Keratinocyte (primary cell): ENCODE measurements around the gene BMP7. TPM values are rescaled to one million over a fixed set of nuclear protein-coding genes. Genes with fewer than 3 reads are reported as not detected.
"Not testable (repeated sequence)": the region's sequence is repeated elsewhere in the genome, so short reads cannot be mapped to it uniquely, and the experiment has no call there.

Experiments
- DNase-seq: peaks from one replicate; pipeline ENCODE4 v3.0.0-alpha.2; 2011; ENCODE audit warnings: low read depth, missing footprints, low spot score
- FAIRE-seq: peaks from 2 replicates; lab custom pipeline; 2011; peaks lifted over from hg19 to GRCh38; lab: Jason Lieb, UNC
- H2AFZ ChIP-seq: 2 replicates; pipeline ENCODE4 v1.6.0; 2012; ENCODE audit warnings: low read length, control low read depth, inconsistent platforms; ENCODE audit not compliant: control insufficient read depth
- H3K27ac ChIP-seq: 2 replicates; pipeline ENCODE4 v1.5.1; 2011; ENCODE audit warnings: low read length; ENCODE audit not compliant: control insufficient read depth, insufficient read depth
- H3K27me3 ChIP-seq: 3 replicates; pipeline ENCODE4 v1.6.0; 2011; ENCODE audit warnings: low read length; ENCODE audit not compliant: control insufficient read depth, insufficient read depth; ENCODE audit errors: extremely low read depth
- H3K36me3 ChIP-seq, 2 experiments: 2 replicates in 1 of 2; 3 replicates in 1 of 2; pipeline ENCODE4 v1.5.1; 2011; ENCODE audit warnings: low read length in 2 of 2, mild to moderate bottlenecking in 1 of 2; ENCODE audit not compliant: control insufficient read depth in 2 of 2, insufficient read depth in 2 of 2; ENCODE audit errors: extremely low read depth in 1 of 2
- H3K4me1 ChIP-seq: 3 replicates; pipeline ENCODE4 v1.5.1; 2011; ENCODE audit warnings: low read length; ENCODE audit not compliant: control insufficient read depth, insufficient read depth; ENCODE audit errors: extremely low read depth
- H3K4me2 ChIP-seq: 3 replicates; pipeline ENCODE4 v1.6.0; 2011; ENCODE audit warnings: low read depth, low read length; ENCODE audit not compliant: control insufficient read depth, insufficient read depth; ENCODE audit errors: extremely low read depth
- H3K4me3 ChIP-seq, 3 experiments: fragments of 200-600 bp in 1 of 3; sonication (generic) in 1 of 3; 2 replicates in 2 of 3; 3 replicates in 1 of 3; pipeline ENCODE4 v1.5.1; 2011 to 2016; ENCODE audit warnings: low read length in 3 of 3, mild to moderate bottlenecking in 3 of 3, control low read depth in 2 of 3, inconsistent platforms in 1 of 3, low read depth in 1 of 3, mixed read lengths in 1 of 3, mixed run types in 1 of 3, moderate library complexity in 1 of 3; ENCODE audit not compliant: control insufficient read depth in 2 of 3, insufficient read depth in 2 of 3; ENCODE audit errors: extremely low read depth in 1 of 3
- H3K79me2 ChIP-seq: 2 replicates; pipeline ENCODE4 v1.6.0; 2012; ENCODE audit warnings: low read length; ENCODE audit not compliant: control insufficient read depth, insufficient read depth
- H3K9ac ChIP-seq: 3 replicates; pipeline ENCODE4 v1.6.0; 2011; ENCODE audit warnings: low read length; ENCODE audit not compliant: control insufficient read depth, insufficient read depth; ENCODE audit errors: extremely low read depth
- H3K9me1 ChIP-seq: 3 replicates; pipeline ENCODE4 v1.6.0; 2011; ENCODE audit warnings: low read length; ENCODE audit not compliant: control insufficient read depth, insufficient read depth; ENCODE audit errors: extremely low read depth
- H3K9me3 ChIP-seq: 2 replicates; pipeline ENCODE4 v1.5.1; 2012; ENCODE audit warnings: low read depth, low read length; ENCODE audit not compliant: control insufficient read depth
- H4K20me1 ChIP-seq: 3 replicates; pipeline ENCODE4 v1.6.0; 2011; ENCODE audit warnings: low read length; ENCODE audit not compliant: control insufficient read depth, insufficient read depth; ENCODE audit errors: extremely low read depth
- EZH2 ChIP-seq: IDR thresholded peaks from one replicate; pipeline ENCODE4 v1.6.1; 2012; ENCODE audit warnings: inconsistent platforms, mild to moderate bottlenecking, low read length, moderate library complexity
- dilution Hi-C: fragments of 300-500 bp; cut with MboI; formaldehyde crosslinking; loops from one replicate; pipeline ENCODE4 v1.7.0; 2020; ENCODE audit warnings: low sequenced_read_pairs; ENCODE audit not compliant: extremely low pct_ligation_motif_present
- polyA plus RNA-seq, 5 experiments: library from polyadenylated mRNA; depleted of rRNA in 3 of 5; stranded (reverse) in 3 of 5; stranded (forward) in 1 of 5; unstranded in 1 of 5; fragments of >200 nt; gene quantifications; 1 replicate in 1 of 5; 2 replicates in 3 of 5; 3 replicates in 1 of 5; pipeline versions ENCODE4 v1.2.1 to v1.2.3, GENCODE V29; 2011 to 2012; ENCODE audit warnings: missing spikeins in 2 of 5, low read depth in 1 of 5, low replicate concordance in 1 of 5
- TF ChIP-seq, protein P1 (sequence below), 3 experiments: IDR thresholded peaks in 1 of 3; conservative IDR thresholded peaks in 1 of 3; optimal IDR thresholded peaks in 1 of 3; 2 replicates in 2 of 3; 3 replicates in 1 of 3; pipeline versions ENCODE3 to v1.5.1; 2011; ENCODE audit warnings: low read length in 3 of 3, mild to moderate bottlenecking in 3 of 3, moderate library complexity in 2 of 3, control low read depth in 1 of 3, inconsistent platforms in 1 of 3; ENCODE audit not compliant: insufficient read depth in 2 of 3; ENCODE audit errors: extremely low read depth in 1 of 3

The BMP7 gene
- polyA plus RNA-seq, 1 donor (not counting 4 experiments of a cell fraction or from before 2014, with no cell fraction given): 0.29 TPM

DNA sequence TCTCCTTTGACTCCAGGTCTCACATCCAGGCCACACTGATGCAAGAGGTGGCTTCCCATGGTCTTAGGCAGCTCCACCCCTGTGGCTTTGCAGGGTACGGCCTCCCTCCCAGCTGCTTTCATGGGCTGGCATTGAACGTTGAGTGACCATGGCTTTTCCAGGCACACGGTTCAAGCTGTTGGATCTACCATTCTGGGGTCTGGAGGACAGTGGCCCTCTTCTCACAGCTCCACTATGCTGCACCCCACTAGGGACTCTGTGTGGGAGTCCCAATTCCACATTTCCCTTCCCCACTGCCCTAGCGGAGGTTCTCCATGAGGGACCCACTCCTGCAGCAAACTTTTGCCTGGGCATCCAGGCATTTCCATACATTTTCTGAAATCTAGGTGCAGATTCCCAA, 27.1 kb downstream of the BMP7 start:
- H3K27ac ChIP-seq, H3K4me2 ChIP-seq, H3K36me3 ChIP-seq, H3K4me1 ChIP-seq, H3K79me2 ChIP-seq, H3K9ac ChIP-seq, dilution Hi-C loops, DNase-seq, H4K20me1 ChIP-seq, H3K4me3 ChIP-seq, H2AFZ ChIP-seq, H3K9me3 ChIP-seq, FAIRE-seq, H3K9me1 ChIP-seq: not testable (repeated sequence)
- peaks cover 28% of the 10 kb centered on the region for H3K27me3 ChIP-seq

DNA sequence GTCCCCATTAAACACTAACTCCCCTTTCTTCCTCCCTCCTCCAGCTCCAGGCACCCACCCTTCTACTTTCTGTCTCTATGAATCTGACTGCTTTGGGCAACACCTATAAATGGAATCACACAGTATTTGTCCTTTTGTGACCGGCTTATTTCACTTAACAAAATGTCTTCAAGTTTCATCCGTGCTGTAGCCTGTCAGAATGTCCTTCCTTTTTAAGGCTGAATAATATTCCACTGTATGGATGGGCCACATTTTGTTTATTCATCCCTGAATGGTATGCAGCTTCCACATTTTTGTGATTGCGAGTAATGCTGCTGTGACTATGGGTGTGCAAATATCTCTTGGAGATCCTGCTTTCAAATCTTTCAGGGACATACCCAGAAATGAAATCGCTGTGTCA, 28.4 kb downstream of the BMP7 start:
- Histone ChIP-seq H3K27ac (no peak overlapping the region), H3K9me1 (no peaks in the 10 kb centered on the region), H3K9ac (no peak overlapping the region), H3K36me3 (no peaks in the 10 kb centered on the region), H3K4me2 (no peak overlapping the region), H3K4me3 (no peak overlapping the region), H3K27me3 (peaks cover 40% of the 10 kb centered on the region), H3K9me3 (peaks cover 2% of the 10 kb centered on the region), H3K79me2 (no peaks in the 10 kb centered on the region), H4K20me1 (no peaks in the 10 kb centered on the region), H2AFZ (no peak overlapping the region), H3K4me1 (no peaks in the 10 kb centered on the region)
- FAIRE-seq (no peak), DNase-seq (no peak)
- TF ChIP-seq, protein P1, sequence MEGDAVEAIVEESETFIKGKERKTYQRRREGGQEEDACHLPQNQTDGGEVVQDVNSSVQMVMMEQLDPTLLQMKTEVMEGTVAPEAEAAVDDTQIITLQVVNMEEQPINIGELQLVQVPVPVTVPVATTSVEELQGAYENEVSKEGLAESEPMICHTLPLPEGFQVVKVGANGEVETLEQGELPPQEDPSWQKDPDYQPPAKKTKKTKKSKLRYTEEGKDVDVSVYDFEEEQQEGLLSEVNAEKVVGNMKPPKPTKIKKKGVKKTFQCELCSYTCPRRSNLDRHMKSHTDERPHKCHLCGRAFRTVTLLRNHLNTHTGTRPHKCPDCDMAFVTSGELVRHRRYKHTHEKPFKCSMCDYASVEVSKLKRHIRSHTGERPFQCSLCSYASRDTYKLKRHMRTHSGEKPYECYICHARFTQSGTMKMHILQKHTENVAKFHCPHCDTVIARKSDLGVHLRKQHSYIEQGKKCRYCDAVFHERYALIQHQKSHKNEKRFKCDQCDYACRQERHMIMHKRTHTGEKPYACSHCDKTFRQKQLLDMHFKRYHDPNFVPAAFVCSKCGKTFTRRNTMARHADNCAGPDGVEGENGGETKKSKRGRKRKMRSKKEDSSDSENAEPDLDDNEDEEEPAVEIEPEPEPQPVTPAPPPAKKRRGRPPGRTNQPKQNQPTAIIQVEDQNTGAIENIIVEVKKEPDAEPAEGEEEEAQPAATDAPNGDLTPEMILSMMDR (optimal IDR thresholded peaks at IDR 0.05 in 1 of 3, IDR thresholded peaks at IDR 0.05 in 1 of 3, conservative IDR thresholded peaks at IDR 0.05 in 1 of 3; ENCODE audit: extremely low read depth in 1 of 3, insufficient read depth in 2 of 3, low read length in 3 of 3): no peak
- TF ChIP-seq EZH2: no peak
- dilution Hi-C loops: no loop called here

DNA sequence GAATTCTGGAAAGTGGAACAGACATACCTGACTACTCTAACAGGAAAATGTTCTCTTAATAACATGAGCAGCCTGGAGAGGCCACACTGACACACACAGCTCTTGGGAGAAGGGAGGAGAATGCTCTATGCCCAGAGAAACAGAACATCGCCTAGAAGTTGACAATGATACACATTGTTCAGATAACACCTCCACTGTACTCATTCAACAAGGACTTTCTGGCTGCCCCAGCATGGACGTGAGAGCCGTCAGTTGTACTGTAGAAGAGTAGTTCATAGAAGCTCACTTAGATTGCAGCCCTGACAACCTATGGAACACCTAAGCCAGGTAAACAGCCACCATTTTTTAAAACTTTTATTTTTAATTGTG, 28.9 kb downstream of the BMP7 start:
- no peak overlapping the region for H3K27ac ChIP-seq
- no peak for FAIRE-seq

More for the DNA sequence above, 28.9 kb downstream of the BMP7 start:
- peaks cover 41% of the 10 kb centered on the region for H3K27me3 ChIP-seq
- dilution Hi-C loops: no loop called here
- H3K4me2 ChIP-seq: no peak overlapping the region
- TF ChIP-seq, protein P1 (optimal IDR thresholded peaks at IDR 0.05 in 1 of 3, IDR thresholded peaks at IDR 0.05 in 1 of 3, conservative IDR thresholded peaks at IDR 0.05 in 1 of 3; ENCODE audit: extremely low read depth in 1 of 3, insufficient read depth in 2 of 3, low read length in 3 of 3): no peak
- TF ChIP-seq EZH2: no peak
- H3K4me3 ChIP-seq: no peak overlapping the region
- H3K9me3 ChIP-seq: peaks cover 2% of the 10 kb centered on the region
- H3K9ac ChIP-seq: no peak overlapping the region
- H3K9me1 ChIP-seq: no peaks in the 10 kb centered on the region
- no peaks in the 10 kb centered on the region for H3K4me1 ChIP-seq
- H4K20me1 ChIP-seq: no peaks in the 10 kb centered on the region
- no peak overlapping the region for H2AFZ ChIP-seq
- H3K36me3 ChIP-seq: no peaks in the 10 kb centered on the region
- H3K79me2 ChIP-seq: no peaks in the 10 kb centered on the region
- no peak for DNase-seq
